HG02852 (cell line): ENCODE measurements around the gene LMOD3.
A peak's percentile ranks its signal among the peaks of the same experiment; 100 is the strongest.

Experiments used
- ATAC-seq: cut with Tn5 transposase; IDR thresholded peaks from one replicate; pipeline ENCODE4 v1.9.1; 2021; ENCODE audit warnings: mild to moderate bottlenecking, moderate library complexity; ENCODE audit not compliant: unreplicated experiment

LMOD3 gene

GRCh38 chr3:69122403-69122802 lies at the start of gene LMOD3:
TSS of gene LMOD3 (minus strand) at chr3:69122595. CDS start at chr3:69122386, 209 bp downstream.
- no peak for ATAC-seq

GRCh38 chr3:69172058-69172457 lies 49.7 kb upstream of the LMOD3 start:
- no peak for ATAC-seq

GRCh38 chr3:69166446-69166845 lies 44.1 kb upstream of the LMOD3 start:
- no peak for ATAC-seq

- no peak for ATAC-seq
These were observed 43.3 kb upstream of the LMOD3 start for GRCh38 chr3:69165744-69166143.

GRCh38 chr3:69164296-69164695 lies 41.9 kb upstream of the LMOD3 start:
- no peak for ATAC-seq

- no peak for ATAC-seq
These were observed 40.0 kb upstream of the LMOD3 start for GRCh38 chr3:69162308-69162980.

- no peak for ATAC-seq
These were observed 39.4 kb upstream of the LMOD3 start for GRCh38 chr3:69161587-69162307.

GRCh38 chr3:69160525-69160924 lies 38.1 kb upstream of the LMOD3 start:
- ATAC-seq, result no peak

GRCh38 chr3:69160107-69160506 lies 37.7 kb upstream of the LMOD3 start:
- no peak for ATAC-seq

- no peak for ATAC-seq
These were observed 27.2 kb upstream of the LMOD3 start for GRCh38 chr3:69149586-69149985.

GRCh38 chr3:69145688-69146087 lies 23.3 kb upstream of the LMOD3 start:
- no peak for ATAC-seq

- no peak for ATAC-seq
These were observed 22.3 kb upstream of the LMOD3 start for GRCh38 chr3:69144631-69145245.

- no peak for ATAC-seq
These were observed 21.2 kb upstream of the LMOD3 start for GRCh38 chr3:69143612-69144011.

GRCh38 chr3:69142797-69143454 lies 20.5 kb upstream of the LMOD3 start:
- no peak for ATAC-seq

- ATAC-seq, result no peak
These were observed 19.7 kb upstream of the LMOD3 start for GRCh38 chr3:69142090-69142489.

- no peak for ATAC-seq
These were observed 18.9 kb upstream of the LMOD3 start for GRCh38 chr3:69141313-69141712.

- ATAC-seq, result no peak
These were observed 15.0 kb upstream of the LMOD3 start for GRCh38 chr3:69137412-69137811.

GRCh38 chr3:69137005-69137404 lies 14.6 kb upstream of the LMOD3 start:
- ATAC-seq, result no peak

- peak; percentile 95 for ATAC-seq
These were observed 8.3 kb upstream of the LMOD3 start for GRCh38 chr3:69130689-69131088.

- ATAC-seq, result no peak
These were observed 7.1 kb upstream of the LMOD3 start for GRCh38 chr3:69129531-69129930.

- no peak for ATAC-seq
These were observed 6.1 kb upstream of the LMOD3 start for GRCh38 chr3:69128509-69128908.

GRCh38 chr3:69126999-69127398 lies 4.6 kb upstream of the LMOD3 start:
- no peak for ATAC-seq
